HEK293 (cell line): ENCODE results near the gene GHRH.

Experiments used
- CTCF ChIA-PET: fragments of 350-600 bp; formaldehyde crosslinking; extraction: SDS; loops from one replicate; lab custom pipeline; 2021; ENCODE audit warnings: antibody characterized with exemption; lab: Yijun Ruan, JAX
- POLR2A ChIA-PET: fragments of 300-600 bp; formaldehyde crosslinking; extraction: SDS; loops from one replicate; lab custom pipeline; 2020; ENCODE audit warnings: antibody characterized with exemption, inconsistent platforms; lab: Yijun Ruan, JAX
- H3K27ac ChIP-seq: fragments of 200-500 bp; sonication (Bioruptor generic); 2 replicates; pipeline ENCODE4 v1.5.1; 2014; ENCODE audit warnings: low read depth, low read length, control low read depth, inconsistent platforms; ENCODE audit errors: extremely low read depth
- H3K36me3 ChIP-seq, 2 experiments: fragments of 200-500 bp in 1 of 2; sonication (Bioruptor generic) in 1 of 2; 1 replicate in 1 of 2; 2 replicates in 1 of 2; pipeline ENCODE4 v1.5.1; 2014 to 2017; ENCODE audit warnings: inconsistent platforms in 2 of 2, low read length in 2 of 2; ENCODE audit not compliant: control insufficient read depth in 2 of 2, insufficient read depth in 1 of 2
- H3K4me1 ChIP-seq: fragments of 200-500 bp; sonication (Bioruptor generic); 2 replicates; pipeline ENCODE4 v1.5.1; 2014; ENCODE audit warnings: mild to moderate bottlenecking, low read length, inconsistent platforms; ENCODE audit not compliant: control insufficient read depth, insufficient read depth
- H3K4me3 ChIP-seq: 2 replicates; pipeline ENCODE4 v1.5.1; 2011; ENCODE audit warnings: low read depth, mild to moderate bottlenecking, control low read depth, low read length, moderate library complexity
- H3K9me3 ChIP-seq: fragments of 200-500 bp; sonication (Bioruptor generic); 2 replicates; pipeline ENCODE4 v1.5.1; 2014; ENCODE audit warnings: low read depth, low read length, inconsistent platforms; ENCODE audit not compliant: control insufficient read depth, insufficient read depth
- BCL11A ChIP-seq: fragments of 450-650 bp; formaldehyde crosslinking; IDR thresholded peaks from 2 replicates; pipeline ENCODE4 v1.5.1; 2016; ENCODE audit warnings: low read depth, missing biosample characterization, missing genetic modification characterization
- EGR2 ChIP-seq: fragments of 450-650 bp; formaldehyde crosslinking; IDR thresholded peaks from 2 replicates; pipeline ENCODE4 v1.5.1; 2016; ENCODE audit warnings: low read depth, missing biosample characterization, missing genetic modification characterization
- GLIS1 ChIP-seq: fragments of 450-650 bp; formaldehyde crosslinking; IDR thresholded peaks from 2 replicates; pipeline ENCODE4 v1.5.1; 2016; ENCODE audit warnings: missing biosample characterization, missing genetic modification characterization
- GLIS2 ChIP-seq: fragments of 450-650 bp; formaldehyde crosslinking; IDR thresholded peaks from 2 replicates; pipeline ENCODE4 v1.5.1; 2016; ENCODE audit warnings: missing biosample characterization, missing genetic modification characterization
- TSHZ1 ChIP-seq: fragments of 450-650 bp; formaldehyde crosslinking; IDR thresholded peaks from 2 replicates; pipeline ENCODE4 v1.5.1; 2016; ENCODE audit warnings: missing biosample characterization, missing genetic modification characterization, borderline replicate concordance
- WT1 ChIP-seq: fragments of 450-650 bp; formaldehyde crosslinking; IDR thresholded peaks from 2 replicates; pipeline ENCODE4 v1.5.1; 2016; ENCODE audit warnings: missing biosample characterization, missing genetic modification characterization
- ZNF280D ChIP-seq: fragments of 450-650 bp; formaldehyde crosslinking; IDR thresholded peaks from 2 replicates; pipeline ENCODE4 v1.5.1; 2016; ENCODE audit warnings: missing biosample characterization, missing genetic modification characterization
- ZNF292 ChIP-seq: fragments of 450-650 bp; formaldehyde crosslinking; IDR thresholded peaks from 2 replicates; pipeline ENCODE4 v1.5.1; 2016; ENCODE audit warnings: low read depth, missing biosample characterization, missing genetic modification characterization, borderline replicate concordance
- ZNF354C ChIP-seq: fragments of 450-650 bp; formaldehyde crosslinking; IDR thresholded peaks from 2 replicates; pipeline ENCODE4 v1.5.1; 2016; ENCODE audit warnings: missing biosample characterization, missing genetic modification characterization, low read depth, borderline replicate concordance
- ZNF449 ChIP-seq: fragments of 450-650 bp; formaldehyde crosslinking; IDR thresholded peaks from 2 replicates; pipeline ENCODE4 v1.5.1; 2017; ENCODE audit warnings: missing biosample characterization, mild to moderate bottlenecking, missing genetic modification characterization, moderate library complexity
- ZNF510 ChIP-seq: fragments of 450-650 bp; formaldehyde crosslinking; IDR thresholded peaks from 2 replicates; pipeline ENCODE4 v1.5.1; 2018; ENCODE audit warnings: mild to moderate bottlenecking, missing genetic modification characterization, missing biosample characterization; ENCODE audit not compliant: insufficient replicate concordance
- ZNF549 ChIP-seq: fragments of 450-650 bp; IDR thresholded peaks from 2 replicates; pipeline ENCODE4 v1.5.1; 2018; ENCODE audit warnings: missing biosample characterization, missing genetic modification characterization, mild to moderate bottlenecking, inconsistent platforms, moderate library complexity
- ZNF555 ChIP-seq: fragments of 450-650 bp; formaldehyde crosslinking; conservative IDR thresholded peaks from 2 replicates; pipeline ENCODE4 v1.5.1; 2017; ENCODE audit warnings: missing biosample characterization, mild to moderate bottlenecking, missing genetic modification characterization, inconsistent platforms
- ZNF561 ChIP-seq: fragments of 450-650 bp; IDR thresholded peaks from 2 replicates; pipeline ENCODE4 v1.5.1; 2018; ENCODE audit warnings: missing biosample characterization, missing genetic modification characterization, borderline replicate concordance
- ZNF777 ChIP-seq: fragments of 450-650 bp; formaldehyde crosslinking; IDR thresholded peaks from 2 replicates; pipeline ENCODE4 v1.5.1; 2017; ENCODE audit warnings: missing biosample characterization, missing genetic modification characterization, borderline replicate concordance
- ZNF791 ChIP-seq: fragments of 450-650 bp; formaldehyde crosslinking; IDR thresholded peaks from 2 replicates; pipeline ENCODE4 v1.5.1; 2016; ENCODE audit warnings: missing biosample characterization, missing genetic modification characterization
- ZSCAN16 ChIP-seq: fragments of 450-650 bp; formaldehyde crosslinking; IDR thresholded peaks from 2 replicates; pipeline ENCODE4 v1.5.1; 2016; ENCODE audit warnings: missing biosample characterization, missing genetic modification characterization
- ZXDB ChIP-seq: fragments of 450-650 bp; formaldehyde crosslinking; IDR thresholded peaks from 2 replicates; pipeline ENCODE4 v1.5.1; 2016; ENCODE audit warnings: missing biosample characterization, missing genetic modification characterization
- TF ChIP-seq, protein P1 (sequence below): fragments of 450-650 bp; formaldehyde crosslinking; IDR thresholded peaks from 2 replicates; pipeline ENCODE4; 2016; ENCODE audit warnings: missing biosample characterization, missing genetic modification characterization

Gene GHRH

DNA sequence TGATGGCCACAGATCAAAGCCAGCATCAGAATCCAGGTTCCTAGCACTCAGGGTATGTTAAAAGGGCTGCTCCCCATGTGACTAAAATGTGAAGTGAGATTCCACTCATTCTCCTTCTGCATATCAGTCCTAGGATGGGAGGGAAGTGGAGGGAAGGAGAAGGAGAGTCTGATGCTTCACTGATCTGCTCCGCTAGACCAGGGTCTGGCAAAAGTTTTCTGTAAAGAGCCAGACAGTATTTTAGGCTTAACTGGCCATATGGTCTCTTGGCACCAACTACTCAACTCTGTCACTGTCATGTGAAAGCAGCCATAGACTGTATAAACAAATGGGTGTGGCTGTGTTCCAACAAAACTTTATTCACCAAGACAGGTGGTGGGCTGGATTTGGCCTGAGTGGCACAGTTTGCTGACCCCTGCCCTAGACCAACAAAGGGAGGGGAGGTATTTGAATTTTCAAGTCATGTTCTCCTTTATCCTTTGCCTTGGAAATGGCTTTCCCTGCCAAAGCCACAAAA, 22.6 kb downstream of the GHRH start:
- ChIA-PET CTCF (interaction anchor here (0.8 kb wide), 1 partner anchor 31 kb away, joined by 3 read pairs; no protein-coding TSS in a partner anchor), POLR2A (no interaction called here)
- Histone ChIP-seq H3K36me3 (peaks cover 37 to 98% of the 10 kb centered on the region in 2 experiments), H3K4me3 (no peak overlapping the region), H3K9me3 (no peaks in the 10 kb centered on the region), H3K4me1 (no peaks in the 10 kb centered on the region), H3K27ac (no peak overlapping the region)
- TF ChIP-seq ZSCAN16 (no peak), WT1 (no peak), GLIS1 (tag by site-specific recombination) (no peak), BCL11A (tag by site-specific recombination) (no peak), ZNF777 (tag by site-specific recombination) (no peak), ZNF354C (no peak), ZNF292 (tag by site-specific recombination) (no peak), ZNF449 (tag by site-specific recombination) (no peak)

DNA sequence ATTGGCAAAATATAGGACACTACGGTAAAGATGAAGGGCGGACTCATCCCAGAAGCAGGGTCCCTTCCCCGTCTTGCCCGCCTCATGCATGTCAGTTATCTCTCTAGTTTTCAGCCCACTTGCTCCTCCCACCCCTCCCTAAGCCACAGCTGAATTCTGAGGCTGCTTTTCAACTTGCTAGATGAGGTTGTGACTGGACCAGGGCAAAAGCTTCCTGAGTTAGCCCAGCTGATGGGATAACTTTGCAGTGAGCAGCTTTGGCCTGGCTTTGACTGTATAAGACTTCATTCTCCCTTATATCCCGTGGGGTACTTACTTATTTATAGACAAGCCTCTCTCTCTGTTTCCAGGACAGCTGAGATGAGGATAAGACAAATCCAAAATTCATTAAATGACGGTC, 23.2 kb downstream of the GHRH start:
- ChIA-PET POLR2A (no interaction called here), CTCF (no interaction called here)
- no peak for TF ChIP-seq ZXDB (tag by site-specific recombination)
- TF ChIP-seq GLIS2 = no peak
- no peak for TF ChIP-seq ZNF555 (tag by site-specific recombination)
- no peak for TF ChIP-seq ZNF510
- TF ChIP-seq ZNF561 (tag by site-specific recombination) = no peak
- no peak for TF ChIP-seq ZNF280D
- TF ChIP-seq EGR2 (tag by site-specific recombination) = no peak
- no peak for TF ChIP-seq ZNF549
- TF ChIP-seq TSHZ1 (tag by site-specific recombination) = no peak
- TF ChIP-seq, protein P1, sequence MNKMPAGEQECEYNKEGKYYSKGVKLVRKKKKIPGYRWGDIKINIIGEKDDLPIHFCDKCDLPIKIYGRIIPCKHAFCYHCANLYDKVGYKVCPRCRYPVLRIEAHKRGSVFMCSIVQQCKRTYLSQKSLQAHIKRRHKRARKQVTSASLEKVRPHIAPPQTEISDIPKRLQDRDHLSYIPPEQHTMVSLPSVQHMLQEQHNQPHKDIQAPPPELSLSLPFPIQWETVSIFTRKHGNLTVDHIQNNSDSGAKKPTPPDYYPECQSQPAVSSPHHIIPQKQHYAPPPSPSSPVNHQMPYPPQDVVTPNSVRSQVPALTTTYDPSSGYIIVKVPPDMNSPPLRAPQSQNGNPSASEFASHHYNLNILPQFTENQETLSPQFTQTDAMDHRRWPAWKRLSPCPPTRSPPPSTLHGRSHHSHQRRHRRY (tag by site-specific recombination) = no peak
- TF ChIP-seq ZNF791 (tag by site-specific recombination) = no peak
- Histone ChIP-seq H3K9me3 (no peaks in the 10 kb centered on the region), H3K36me3 (peaks cover 41 to 98% of the 10 kb centered on the region in 2 experiments), H3K4me1 (no peaks in the 10 kb centered on the region), H3K4me3 (no peak overlapping the region), H3K27ac (no peak overlapping the region)
